GM21737 (cell line): ENCODE results near the gene OTOGL.
A peak's percentile ranks its signal among the peaks of the same experiment; 100 is the strongest.

Experiments
- ATAC-seq: cut with Tn5 transposase; IDR thresholded peaks from one replicate; pipeline ENCODE4 v1.9.1; 2021; ENCODE audit warnings: mild to moderate bottlenecking, moderate library complexity; ENCODE audit not compliant: unreplicated experiment

OTOGL gene

GRCh38 chr12:80332827-80333226, 233.5 kb downstream of the OTOGL start:
- ATAC-seq: no peak

GRCh38 chr12:80352474-80352873, 253.1 kb downstream of the OTOGL start:
- ATAC-seq: no peak

- ATAC-seq: no peak
Measured at GRCh38 chr12:80353254-80353653, 253.9 kb downstream of the OTOGL start.

- no peak for ATAC-seq
Measured at GRCh38 chr12:80356097-80356496, 256.8 kb downstream of the OTOGL start.

- ATAC-seq: no peak
Measured at GRCh38 chr12:80359703-80360102, 260.4 kb downstream of the OTOGL start.

- ATAC-seq: no peak
Measured at GRCh38 chr12:80364056-80364455, 264.7 kb downstream of the OTOGL start.

GRCh38 chr12:80373666-80374065, 274.3 kb downstream of the OTOGL start:
- ATAC-seq: no peak

GRCh38 chr12:80374615-80375014, 275.3 kb downstream of the OTOGL start:
- ATAC-seq: no peak

GRCh38 chr12:80377140-80377794, 277.9 kb downstream of the OTOGL start:
- ATAC-seq: no peak

- ATAC-seq: no peak
Measured at GRCh38 chr12:80381121-80381520, 281.8 kb downstream of the OTOGL start.

GRCh38 chr12:80382254-80382653, 282.9 kb downstream of the OTOGL start:
- ATAC-seq: no peak

- no peak for ATAC-seq
Measured at GRCh38 chr12:80400571-80400991, 301.2 kb downstream of the OTOGL start.

GRCh38 chr12:80401191-80401590, 301.9 kb downstream of the OTOGL start:
- ATAC-seq: no peak

GRCh38 chr12:80404629-80405028, 305.3 kb downstream of the OTOGL start:
- ATAC-seq: no peak

- no peak for ATAC-seq
Measured at GRCh38 chr12:80406253-80406652, 306.9 kb downstream of the OTOGL start.

- ATAC-seq: no peak
Measured at GRCh38 chr12:80411787-80412186, 312.4 kb downstream of the OTOGL start.

GRCh38 chr12:80412343-80412953, 313.1 kb downstream of the OTOGL start:
- ATAC-seq: peak; percentile 78

- ATAC-seq: no peak
Measured at GRCh38 chr12:80413462-80413861, 314.1 kb downstream of the OTOGL start.

- no peak for ATAC-seq
Measured at GRCh38 chr12:80415466-80415865, 316.1 kb downstream of the OTOGL start.

- no peak for ATAC-seq
Measured at GRCh38 chr12:80419644-80420043, 320.3 kb downstream of the OTOGL start.

GRCh38 chr12:80420075-80420474, 320.7 kb downstream of the OTOGL start:
- ATAC-seq: no peak

- no peak for ATAC-seq
Measured at GRCh38 chr12:80422550-80422949, 323.2 kb downstream of the OTOGL start.
